LNCaP clone FGC (cell line): ENCODE data around the gene ZNF335.

Experiments
- DNase-seq: peaks from one replicate; pipeline ENCODE4 v3.0.0-alpha.2; 2011; ENCODE audit warnings: low read depth
- H3K4me3 ChIP-seq: 2 replicates; pipeline ENCODE4 v1.5.1; 2011; ENCODE audit warnings: mild to moderate bottlenecking, low read depth, low read length, control low read depth
- TF ChIP-seq, protein P1 (sequence below): IDR thresholded peaks from 2 replicates; pipeline ENCODE4 v1.5.1; 2012; ENCODE audit warnings: mild to moderate bottlenecking; ENCODE audit not compliant: control insufficient read depth, insufficient read depth; ENCODE audit errors: extremely low read depth

ZNF335 gene

DNA sequence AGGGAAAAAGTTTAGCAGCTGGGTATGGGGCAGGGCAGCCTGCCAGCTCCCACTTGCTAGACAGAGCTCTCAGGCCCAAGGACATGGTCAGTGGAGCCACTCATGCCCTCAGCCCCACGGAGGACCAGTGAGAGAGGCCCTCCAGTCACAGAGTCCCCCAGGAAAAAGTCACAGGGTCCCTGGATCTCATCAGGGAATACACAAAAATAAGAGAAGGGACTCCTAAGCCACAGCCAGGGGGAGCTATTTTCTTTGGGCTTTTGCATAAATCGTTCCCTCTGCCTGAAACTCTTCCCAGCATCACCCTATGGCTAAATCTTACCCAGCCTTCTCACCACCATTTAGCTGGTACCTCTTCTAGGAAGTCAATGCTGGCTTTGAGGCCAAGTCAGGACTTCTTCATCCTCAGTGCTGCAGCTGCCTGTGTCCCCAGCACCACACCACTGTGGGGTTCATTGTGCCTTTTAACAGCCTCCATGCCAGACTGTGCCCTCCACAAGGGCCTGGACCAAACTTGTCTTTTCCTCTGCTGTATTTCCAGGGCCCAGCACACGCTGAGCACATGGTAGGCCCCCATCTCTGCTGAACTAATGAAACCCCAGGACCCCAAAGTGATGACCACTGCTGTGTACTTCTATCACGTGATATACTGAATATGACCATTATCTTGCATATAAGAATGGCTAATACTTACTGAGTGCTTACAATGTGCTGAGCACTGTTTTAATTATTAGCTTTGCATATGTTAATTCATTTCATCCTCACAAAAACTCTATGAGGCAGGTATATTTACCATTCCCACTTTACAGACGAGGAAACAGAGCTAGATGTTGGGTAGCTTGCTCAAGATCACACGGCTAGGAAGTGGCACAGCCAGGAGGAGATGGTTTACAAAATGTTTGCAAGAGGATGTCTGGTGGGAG lies 2.0 kb downstream of the ZNF335 start:
- peak overlapping the region; percentile 96 for H3K4me3 ChIP-seq
- no peak for DNase-seq
- TF ChIP-seq, protein P1, sequence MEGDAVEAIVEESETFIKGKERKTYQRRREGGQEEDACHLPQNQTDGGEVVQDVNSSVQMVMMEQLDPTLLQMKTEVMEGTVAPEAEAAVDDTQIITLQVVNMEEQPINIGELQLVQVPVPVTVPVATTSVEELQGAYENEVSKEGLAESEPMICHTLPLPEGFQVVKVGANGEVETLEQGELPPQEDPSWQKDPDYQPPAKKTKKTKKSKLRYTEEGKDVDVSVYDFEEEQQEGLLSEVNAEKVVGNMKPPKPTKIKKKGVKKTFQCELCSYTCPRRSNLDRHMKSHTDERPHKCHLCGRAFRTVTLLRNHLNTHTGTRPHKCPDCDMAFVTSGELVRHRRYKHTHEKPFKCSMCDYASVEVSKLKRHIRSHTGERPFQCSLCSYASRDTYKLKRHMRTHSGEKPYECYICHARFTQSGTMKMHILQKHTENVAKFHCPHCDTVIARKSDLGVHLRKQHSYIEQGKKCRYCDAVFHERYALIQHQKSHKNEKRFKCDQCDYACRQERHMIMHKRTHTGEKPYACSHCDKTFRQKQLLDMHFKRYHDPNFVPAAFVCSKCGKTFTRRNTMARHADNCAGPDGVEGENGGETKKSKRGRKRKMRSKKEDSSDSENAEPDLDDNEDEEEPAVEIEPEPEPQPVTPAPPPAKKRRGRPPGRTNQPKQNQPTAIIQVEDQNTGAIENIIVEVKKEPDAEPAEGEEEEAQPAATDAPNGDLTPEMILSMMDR, result peak; percentile 55

- H3K4me3 ChIP-seq, result no peak overlapping the region
- TF ChIP-seq, protein P1, result no peak
- DNase-seq, result no peak
These were observed 2.9 kb downstream of the ZNF335 start for GRCh38 chr20:45968801-45969711.

DNA sequence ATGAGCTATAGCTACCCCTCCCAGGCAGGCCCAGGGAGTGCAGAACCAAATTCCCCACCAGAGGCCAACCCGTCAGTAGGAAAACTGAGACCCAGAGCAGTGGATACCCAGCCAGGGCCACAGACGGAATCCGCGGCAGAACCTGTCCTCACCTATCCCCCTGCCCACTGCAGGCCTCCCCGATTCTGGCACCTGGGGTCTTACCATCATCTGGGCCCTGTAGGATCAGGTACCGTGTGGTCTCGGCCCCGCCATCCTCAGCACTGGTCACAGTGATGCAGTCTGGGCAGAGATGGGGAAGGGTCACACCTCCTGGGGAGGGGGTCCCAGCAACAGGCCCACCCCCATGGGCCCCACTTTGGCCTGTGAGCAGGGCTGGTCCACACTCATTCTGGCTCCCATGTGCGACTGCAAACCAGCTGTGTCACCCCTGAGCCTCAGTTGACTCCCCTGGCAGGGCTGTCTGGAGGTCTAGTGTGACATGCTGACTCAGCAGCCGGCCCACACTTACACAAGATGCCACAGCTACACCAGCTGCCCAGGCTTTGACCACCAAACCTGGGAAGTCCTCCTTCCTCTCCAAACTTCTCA lies 3.8 kb downstream of the ZNF335 start:
- DNase-seq, result no peak
- TF ChIP-seq, protein P1, result no peak
- no peak overlapping the region for H3K4me3 ChIP-seq

- H3K4me3 ChIP-seq, result no peak overlapping the region
- DNase-seq, result no peak
- TF ChIP-seq, protein P1, result no peak
These were observed 4.4 kb downstream of the ZNF335 start for GRCh38 chr20:45967551-45968080.

- no peak for DNase-seq
- H3K4me3 ChIP-seq, result no peak overlapping the region
- TF ChIP-seq, protein P1, result no peak
These were observed 6.6 kb downstream of the ZNF335 start for GRCh38 chr20:45965169-45966002.

DNA sequence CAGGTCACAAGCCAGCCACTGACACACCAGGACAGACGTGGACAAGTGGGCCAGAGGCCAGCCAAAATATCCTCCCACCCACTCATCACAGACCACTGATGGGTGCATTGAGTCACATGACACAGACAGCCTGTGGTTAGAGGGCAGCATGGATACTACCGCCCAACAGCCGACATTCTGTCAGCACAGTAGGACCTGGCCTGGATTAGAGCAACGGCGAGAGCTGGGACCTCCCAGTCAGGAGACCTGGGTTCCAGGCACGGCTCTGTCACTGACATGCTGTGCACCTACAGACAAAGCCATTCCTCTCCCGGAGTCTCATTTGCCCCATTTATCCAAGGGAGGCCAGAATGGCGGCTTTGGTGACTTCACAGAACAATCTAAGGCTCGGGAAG lies 8.0 kb downstream of the ZNF335 start:
- TF ChIP-seq, protein P1, result no peak
- no peak overlapping the region for H3K4me3 ChIP-seq
- DNase-seq, result no peak
